Measurements from ENCODE around the gene LGMN.
A peak's percentile ranks its signal among the peaks of the same experiment; 100 is the strongest.

Gene LGMN

GRCh38 chr14:92724516-92725340 is 23.7 kb downstream of the LGMN start:
- DNase-seq: no peak

- no peak for DNase-seq
Measured at GRCh38 chr14:92719890-92720323, 28.5 kb downstream of the LGMN start.

GRCh38 chr14:92719421-92719820 is 29.0 kb downstream of the LGMN start:
- DNase-seq: no peak

GRCh38 chr14:92718664-92719063 is 29.8 kb downstream of the LGMN start:
- no peak for DNase-seq

GRCh38 chr14:92717571-92718042 is 30.8 kb downstream of the LGMN start:
- no peak for DNase-seq

GRCh38 chr14:92716131-92716530 is 32.3 kb downstream of the LGMN start:
- DNase-seq: no peak

- peak; percentile 23 for DNase-seq
Measured at GRCh38 chr14:92714739-92715307, 33.6 kb downstream of the LGMN start.

GRCh38 chr14:92712654-92713051 is 35.8 kb downstream of the LGMN start:
- DNase-seq: no peak

GRCh38 chr14:92711976-92712653 is 36.3 kb downstream of the LGMN start:
- no peak for DNase-seq

GRCh38 chr14:92710001-92710341 is 38.5 kb downstream of the LGMN start:
- DNase-seq: no peak

- DNase-seq: no peak
Measured at GRCh38 chr14:92709340-92710000, 39.0 kb downstream of the LGMN start.

- no peak for DNase-seq
Measured at GRCh38 chr14:92706386-92706785, 42.0 kb downstream of the LGMN start.

GRCh38 chr14:92704821-92705220 is 43.6 kb downstream of the LGMN start:
- no peak for DNase-seq

GRCh38 chr14:92704036-92704804 is 44.2 kb downstream of the LGMN start:
- no peak for DNase-seq

- no peak for DNase-seq
Measured at GRCh38 chr14:92703516-92703915, 44.9 kb downstream of the LGMN start.

- DNase-seq: no peak
Measured at GRCh38 chr14:92702441-92702918, 45.9 kb downstream of the LGMN start.

GRCh38 chr14:92701826-92702225 is 46.6 kb downstream of the LGMN start:
- no peak for DNase-seq

- no peak for DNase-seq
Measured at GRCh38 chr14:92698393-92698792, 50.0 kb downstream of the LGMN start.

- no peak for DNase-seq
Measured at GRCh38 chr14:92696366-92696765, 52.1 kb downstream of the LGMN start.

- no peak for DNase-seq
Measured at GRCh38 chr14:92695562-92695961, 52.9 kb downstream of the LGMN start.

GRCh38 chr14:92694807-92695206 is 53.6 kb downstream of the LGMN start:
- no peak for DNase-seq

GRCh38 chr14:92693998-92694795 is 54.2 kb downstream of the LGMN start:
- DNase-seq: no peak

All from NCI-H2227 treated with DMSO at 0.1 percent for 48 hours (cell line).